ENCODE results near the gene NET1. TPM values are rescaled to one million over a fixed set of nuclear protein-coding genes. Genes with fewer than 3 reads are reported as not detected.
"Not testable (repeated sequence)": the region's sequence is repeated elsewhere in the genome, so short reads cannot be mapped to it uniquely, and the experiment has no call there.

The NET1 gene
- total RNA-seq, 4 donors from 2014 or later, result 272 to 430 (median 363) TPM

- intact Hi-C loops (cut with DNase I), result no loop called here
- Histone ChIP-seq H3K36me3 (no peaks in the 10 kb centered on the region), H3K27ac (replicated peaks in 1 of 4) (no peak overlapping the region), H3K27me3 (peaks cover 0 to 8% (median 0%) of the 10 kb centered on the region in 4 donors), H3K9me3 (no peaks in the 10 kb centered on the region), H3K4me3 (no peak overlapping the region), H3K4me1 (no peaks in the 10 kb centered on the region)
- 86% methylated on average over 19 of the region's 22 CpGs for WGBS
- TF ChIP-seq POLR2AphosphoS5 (IDR thresholded peaks at IDR 0.05) (no peak), POLR2A (IDR thresholded peaks at IDR 0.05; ENCODE audit: low read depth) (no peak), EP300 (IDR thresholded peaks at IDR 0.05) (no peak), CTCF (IDR thresholded peaks at IDR 0.05) (no peak)
- DNase-seq (ENCODE audit: extremely low spot score), result no peak
These were observed 38.3 kb upstream of the NET1 start for GRCh38 chr10:5373891-5374611.

- no peaks in the 10 kb centered on the region for H3K4me1 ChIP-seq
- WGBS, result 58% methylated on average over 4 of the region's 4 CpGs
- DNase-seq (ENCODE audit: extremely low spot score), result no peak
- no peaks in the 10 kb centered on the region for H3K9me3 ChIP-seq
- no peak overlapping the region for H3K27ac ChIP-seq (replicated peaks in 1 of 4)
- intact Hi-C loops (cut with DNase I), result no loop called here
- H3K27me3 ChIP-seq, result peaks cover 0 to 8% (median 0%) of the 10 kb centered on the region in 4 donors
- no peak overlapping the region for H3K4me3 ChIP-seq
- no peaks in the 10 kb centered on the region for H3K36me3 ChIP-seq
- TF ChIP-seq CTCF (IDR thresholded peaks at IDR 0.05) (no peak), POLR2AphosphoS5 (IDR thresholded peaks at IDR 0.05) (no peak), POLR2A (IDR thresholded peaks at IDR 0.05; ENCODE audit: low read depth) (no peak), EP300 (IDR thresholded peaks at IDR 0.05) (no peak)
These were observed 35.9 kb upstream of the NET1 start for GRCh38 chr10:5376450-5376849.

- H3K27ac ChIP-seq (replicated peaks in 1 of 4); H3K4me3 ChIP-seq; H3K9me3 ChIP-seq; H3K36me3 ChIP-seq; intact Hi-C loops (cut with DNase I); H3K27me3 ChIP-seq; H3K4me1 ChIP-seq: not testable (repeated sequence)
- 93% methylated on average over 5 of the region's 5 CpGs for WGBS
- DNase-seq (ENCODE audit: extremely low spot score), result peak; percentile 81
These were observed 33.2 kb upstream of the NET1 start for GRCh38 chr10:5379202-5379601.

- intact Hi-C loops (cut with DNase I), result loop anchor here (10.0 kb wide), 1 partner anchor 536 kb away; no protein-coding TSS in a partner anchor
- H3K27ac ChIP-seq (replicated peaks in 1 of 4); H3K4me3 ChIP-seq; DNase-seq (ENCODE audit: extremely low spot score); H3K27me3 ChIP-seq; H3K9me3 ChIP-seq; H3K4me1 ChIP-seq; H3K36me3 ChIP-seq: not testable (repeated sequence)
- WGBS, result 86% methylated on average over 12 of the region's 12 CpGs
These were observed 32.0 kb upstream of the NET1 start for GRCh38 chr10:5380395-5380794.

- no peak for TF ChIP-seq POLR2A (IDR thresholded peaks at IDR 0.05; ENCODE audit: low read depth)
- no peak for TF ChIP-seq CTCF (IDR thresholded peaks at IDR 0.05)
- no peak for TF ChIP-seq EP300 (IDR thresholded peaks at IDR 0.05)
- TF ChIP-seq POLR2AphosphoS5 (IDR thresholded peaks at IDR 0.05), result no peak
These were observed 31.2 kb upstream of the NET1 start for GRCh38 chr10:5381187-5381586.

GRCh38 chr10:5385224-5385623, 27.1 kb upstream of the NET1 start:
- intact Hi-C loops (cut with DNase I), result loop anchor here (10.0 kb wide), 1 partner anchor 540 kb away; no protein-coding TSS in a partner anchor
- TF ChIP-seq CTCF (IDR thresholded peaks at IDR 0.05) (no peak), POLR2AphosphoS5 (IDR thresholded peaks at IDR 0.05) (no peak), EP300 (IDR thresholded peaks at IDR 0.05) (no peak), POLR2A (IDR thresholded peaks at IDR 0.05; ENCODE audit: low read depth) (no peak)
- no peak overlapping the region for H3K4me3 ChIP-seq

More at GRCh38 chr10:5381187-5381586, 31.2 kb upstream of the NET1 start:
- Histone ChIP-seq H3K27ac (replicated peaks in 1 of 4) (no peak overlapping the region), H3K4me3 (no peak overlapping the region), H3K4me1 (no peaks in the 10 kb centered on the region), H3K9me3 (no peaks in the 10 kb centered on the region), H3K27me3 (no peaks in the 10 kb centered on the region), H3K36me3 (no peaks in the 10 kb centered on the region)
- WGBS, result 94% methylated on average over 2 of the region's 2 CpGs
- intact Hi-C loops (cut with DNase I), result loop anchor here (10.0 kb wide), 1 partner anchor 536 kb away; no protein-coding TSS in a partner anchor
- DNase-seq (ENCODE audit: extremely low spot score), result no peak

More at GRCh38 chr10:5385224-5385623, 27.1 kb upstream of the NET1 start:
- DNase-seq (ENCODE audit: extremely low spot score), result peak; percentile 62
- WGBS, result 81% methylated on average over 2 of the region's 2 CpGs
- no peaks in the 10 kb centered on the region for H3K27me3 ChIP-seq
- no peaks in the 10 kb centered on the region for H3K4me1 ChIP-seq
- H3K27ac ChIP-seq (replicated peaks in 1 of 4), result no peak overlapping the region
- no peaks in the 10 kb centered on the region for H3K36me3 ChIP-seq
- H3K9me3 ChIP-seq, result peaks cover 0 to 11% (median 9%) of the 10 kb centered on the region in 4 donors

All from esophagus muscularis mucosa (tissue), 4 donors.